Keratinocyte (primary cell): Measurements from ENCODE around the gene DPYSL4.

Source experiments
- EZH2 ChIP-seq: IDR thresholded peaks from one replicate; pipeline ENCODE4 v1.6.1; 2012; ENCODE audit warnings: inconsistent platforms, mild to moderate bottlenecking, low read length, moderate library complexity
- TF ChIP-seq, protein P1 (sequence below), 3 experiments: IDR thresholded peaks in 1 of 3; conservative IDR thresholded peaks in 1 of 3; optimal IDR thresholded peaks in 1 of 3; 2 replicates in 2 of 3; 3 replicates in 1 of 3; pipeline versions ENCODE3 to v1.5.1; 2011; ENCODE audit warnings: low read length in 3 of 3, mild to moderate bottlenecking in 3 of 3, moderate library complexity in 2 of 3, control low read depth in 1 of 3, inconsistent platforms in 1 of 3; ENCODE audit not compliant: insufficient read depth in 2 of 3; ENCODE audit errors: extremely low read depth in 1 of 3

DNA sequence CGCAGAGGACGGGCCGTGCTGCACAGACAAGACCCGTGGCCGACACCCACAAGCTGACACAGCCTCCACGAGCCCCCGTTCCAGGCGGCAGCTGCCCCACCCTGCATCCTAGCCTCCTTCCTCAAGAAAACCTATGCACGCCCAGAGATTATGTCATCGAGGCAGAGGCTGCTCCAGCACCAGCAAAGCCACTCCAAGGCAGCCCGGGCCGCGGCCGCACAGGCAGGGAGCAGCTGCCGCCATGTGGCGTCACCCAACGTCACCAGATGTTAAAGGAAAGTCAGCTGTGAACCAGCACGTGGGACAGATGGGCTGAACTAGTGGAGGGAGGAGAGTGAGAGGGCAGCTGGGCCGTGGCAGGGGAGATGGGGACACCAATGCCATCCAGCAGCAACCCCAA is 61.2 kb downstream of the DPYSL4 start:
- TF ChIP-seq, protein P1, sequence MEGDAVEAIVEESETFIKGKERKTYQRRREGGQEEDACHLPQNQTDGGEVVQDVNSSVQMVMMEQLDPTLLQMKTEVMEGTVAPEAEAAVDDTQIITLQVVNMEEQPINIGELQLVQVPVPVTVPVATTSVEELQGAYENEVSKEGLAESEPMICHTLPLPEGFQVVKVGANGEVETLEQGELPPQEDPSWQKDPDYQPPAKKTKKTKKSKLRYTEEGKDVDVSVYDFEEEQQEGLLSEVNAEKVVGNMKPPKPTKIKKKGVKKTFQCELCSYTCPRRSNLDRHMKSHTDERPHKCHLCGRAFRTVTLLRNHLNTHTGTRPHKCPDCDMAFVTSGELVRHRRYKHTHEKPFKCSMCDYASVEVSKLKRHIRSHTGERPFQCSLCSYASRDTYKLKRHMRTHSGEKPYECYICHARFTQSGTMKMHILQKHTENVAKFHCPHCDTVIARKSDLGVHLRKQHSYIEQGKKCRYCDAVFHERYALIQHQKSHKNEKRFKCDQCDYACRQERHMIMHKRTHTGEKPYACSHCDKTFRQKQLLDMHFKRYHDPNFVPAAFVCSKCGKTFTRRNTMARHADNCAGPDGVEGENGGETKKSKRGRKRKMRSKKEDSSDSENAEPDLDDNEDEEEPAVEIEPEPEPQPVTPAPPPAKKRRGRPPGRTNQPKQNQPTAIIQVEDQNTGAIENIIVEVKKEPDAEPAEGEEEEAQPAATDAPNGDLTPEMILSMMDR (optimal IDR thresholded peaks at IDR 0.05 in 1 of 3, IDR thresholded peaks at IDR 0.05 in 1 of 3, conservative IDR thresholded peaks at IDR 0.05 in 1 of 3; ENCODE audit: extremely low read depth in 1 of 3, insufficient read depth in 2 of 3, low read length in 3 of 3): no peak
- TF ChIP-seq EZH2: no peak
